ENCODE results near the gene NT5C2.
A peak's percentile ranks its signal among the peaks of the same experiment; 100 is the strongest.

The NT5C2 gene

GRCh38 chr10:103072276-103072675 lies 120.8 kb downstream of the NT5C2 start:
- no peak for TF ChIP-seq CTCF (IDR thresholded peaks at IDR 0.05; ENCODE audit: low read depth, low read length, poor library complexity, severe bottlenecking)
- TF ChIP-seq EZH2phosphoT487 (IDR thresholded peaks at IDR 0.05; ENCODE audit: borderline replicate concordance, low read length), result no peak
- H4K20me1 ChIP-seq (ENCODE audit: control insufficient read depth, insufficient read depth, low read depth, low read length), result no peaks in the 10 kb centered on the region
- H3K4me1 ChIP-seq (ENCODE audit: control insufficient read depth, low read length), result peaks cover 22% of the 10 kb centered on the region
- no peaks in the 10 kb centered on the region for H3F3A ChIP-seq (ENCODE audit: control insufficient read depth, insufficient read depth)
- no peaks in the 10 kb centered on the region for H3K9me2 ChIP-seq (replicated peaks; ENCODE audit: control insufficient read depth, low read length)
- H3K9me3 ChIP-seq (ENCODE audit: control insufficient read depth, insufficient read depth, low read length), result no peaks in the 10 kb centered on the region
- H3K27ac ChIP-seq (ENCODE audit: low read depth, low read length), result no peak overlapping the region
- H3K4me2 ChIP-seq (ENCODE audit: low read length), result no peak overlapping the region
- H3K27me3 ChIP-seq (ENCODE audit: control insufficient read depth, low read length), result 0 out of 2 replicates have a peak, but pooled peaks cover 3% of the 10 kb centered on the region
- no peaks in the 10 kb centered on the region for H3K79me2 ChIP-seq (ENCODE audit: control insufficient read depth, low read length)
- no peak overlapping the region for H3K4me3 ChIP-seq (ENCODE audit: low read length)
- H3K36me3 ChIP-seq (ENCODE audit: control insufficient read depth, low read length), result no peaks in the 10 kb centered on the region

- H3K27ac ChIP-seq (ENCODE audit: low read depth, low read length), result no peak overlapping the region
- no peaks in the 10 kb centered on the region for H3K9me2 ChIP-seq (replicated peaks; ENCODE audit: control insufficient read depth, low read length)
- 0 out of 2 replicates have a peak, but pooled peaks cover 3% of the 10 kb centered on the region for H3K27me3 ChIP-seq (ENCODE audit: control insufficient read depth, low read length)
- no peaks in the 10 kb centered on the region for H3K36me3 ChIP-seq (ENCODE audit: control insufficient read depth, low read length)
- peak overlapping the region; percentile 41 for H3K4me2 ChIP-seq (ENCODE audit: low read length)
- no peaks in the 10 kb centered on the region for H3K9me3 ChIP-seq (ENCODE audit: control insufficient read depth, insufficient read depth, low read length)
- TF ChIP-seq EZH2phosphoT487 (IDR thresholded peaks at IDR 0.05; ENCODE audit: borderline replicate concordance, low read length), result no peak
- TF ChIP-seq CTCF (IDR thresholded peaks at IDR 0.05; ENCODE audit: low read depth, low read length, poor library complexity, severe bottlenecking), result peak; percentile 81
- peak overlapping the region; percentile 15 for H3K4me3 ChIP-seq (ENCODE audit: low read length)
- no peaks in the 10 kb centered on the region for H4K20me1 ChIP-seq (ENCODE audit: control insufficient read depth, insufficient read depth, low read depth, low read length)
- no peaks in the 10 kb centered on the region for H3K79me2 ChIP-seq (ENCODE audit: control insufficient read depth, low read length)
- peaks cover 22% of the 10 kb centered on the region for H3K4me1 ChIP-seq (ENCODE audit: control insufficient read depth, low read length)
- no peaks in the 10 kb centered on the region for H3F3A ChIP-seq (ENCODE audit: control insufficient read depth, insufficient read depth)
These were observed 123.4 kb downstream of the NT5C2 start for GRCh38 chr10:103069453-103070331.

GRCh38 chr10:103067956-103068355 lies 125.1 kb downstream of the NT5C2 start:
- Histone ChIP-seq H3K27ac (ENCODE audit: low read depth, low read length) (no peak overlapping the region), H3K4me2 (ENCODE audit: low read length) (no peak overlapping the region), H3F3A (ENCODE audit: control insufficient read depth, insufficient read depth) (no peaks in the 10 kb centered on the region), H3K4me3 (ENCODE audit: low read length) (no peak overlapping the region), H3K79me2 (ENCODE audit: control insufficient read depth, low read length) (no peaks in the 10 kb centered on the region), H3K36me3 (ENCODE audit: control insufficient read depth, low read length) (no peaks in the 10 kb centered on the region), H3K27me3 (ENCODE audit: control insufficient read depth, low read length) (0 out of 2 replicates have a peak, but pooled peaks cover 3% of the 10 kb centered on the region), H4K20me1 (ENCODE audit: control insufficient read depth, insufficient read depth, low read depth, low read length) (no peaks in the 10 kb centered on the region), H3K4me1 (ENCODE audit: control insufficient read depth, low read length) (peaks cover 22% of the 10 kb centered on the region), H3K9me2 (replicated peaks; ENCODE audit: control insufficient read depth, low read length) (no peaks in the 10 kb centered on the region), H3K9me3 (ENCODE audit: control insufficient read depth, insufficient read depth, low read length) (no peaks in the 10 kb centered on the region)
- TF ChIP-seq CTCF (IDR thresholded peaks at IDR 0.05; ENCODE audit: low read depth, low read length, poor library complexity, severe bottlenecking) (no peak), EZH2phosphoT487 (IDR thresholded peaks at IDR 0.05; ENCODE audit: borderline replicate concordance, low read length) (no peak)
